Neural cell (in vitro differentiated cells): Measurements from ENCODE around the gene PRKG1.

Source experiments
- CTCF ChIP-seq: fragments of 450-650 bp; IDR thresholded peaks from 2 replicates; pipeline ENCODE4 v1.5.1; 2014; ENCODE audit warnings: antibody characterized with exemption, mild to moderate bottlenecking, moderate library complexity; ENCODE audit not compliant: poor library complexity, severe bottlenecking
- POLR2AphosphoS5 ChIP-seq: IDR thresholded peaks from 2 replicates; pipeline ENCODE4 v1.6.1; 2012
- RAD21 ChIP-seq: fragments of 450-650 bp; conservative IDR thresholded peaks from 2 replicates; pipeline ENCODE4 v1.6.1; 2014; ENCODE audit warnings: antibody characterized with exemption, mild to moderate bottlenecking, moderate library complexity
- SMC3 ChIP-seq: fragments of 450-650 bp; conservative IDR thresholded peaks from 2 replicates; pipeline ENCODE4 v1.6.1; 2014; ENCODE audit warnings: antibody characterized with exemption, mild to moderate bottlenecking, moderate library complexity; ENCODE audit not compliant: poor library complexity

GRCh38 chr10:51097546-51097945 lies 23.3 kb downstream of the PRKG1 start:
- TF ChIP-seq CTCF (no peak), RAD21 (no peak), SMC3 (no peak), POLR2AphosphoS5 (no peak)
